Hepatocyte (in vitro differentiated cells): Measurements from ENCODE around the gene ERICH4. TPM values are rescaled to one million over a fixed set of nuclear protein-coding genes. Genes with fewer than 3 reads are reported as not detected.

ENCODE experiments used
- DNase-seq: peaks from one replicate; pipeline ENCODE4 v3.0.0-alpha.2; 2016; ENCODE audit warnings: low spot score
- H2AFZ ChIP-seq: fragments of 200-600 bp; sonication (generic); 2 replicates; pipeline ENCODE4 v1.6.0; 2016; ENCODE audit warnings: antibody characterized with exemption, mild to moderate bottlenecking
- H3K27ac ChIP-seq: fragments of 200-600 bp; sonication (generic); 2 replicates; pipeline ENCODE4 v1.5.1; 2016; ENCODE audit warnings: mild to moderate bottlenecking
- H3K27me3 ChIP-seq: fragments of 200-600 bp; sonication (generic); 2 replicates; pipeline ENCODE4 v1.6.1; 2016
- H3K36me3 ChIP-seq: fragments of 200-600 bp; sonication (generic); replicated peaks from 2 replicates; pipeline ENCODE4 v1.5.1; 2016; ENCODE audit warnings: low read depth; ENCODE audit not compliant: insufficient read depth
- H3K4me1 ChIP-seq: fragments of 200-600 bp; sonication (generic); 2 replicates; pipeline ENCODE4 v1.5.1; 2016; ENCODE audit warnings: mild to moderate bottlenecking, moderate library complexity; ENCODE audit not compliant: insufficient read depth
- H3K4me2 ChIP-seq: fragments of 200-600 bp; sonication (generic); 2 replicates; pipeline ENCODE4 v1.6.0; 2016
- H3K4me3 ChIP-seq: fragments of 200-600 bp; sonication (generic); 2 replicates; pipeline ENCODE4 v1.5.1; 2016; ENCODE audit warnings: mild to moderate bottlenecking
- H3K79me2 ChIP-seq: fragments of 200-600 bp; sonication (generic); 2 replicates; pipeline ENCODE4 v1.6.0; 2017; ENCODE audit warnings: mild to moderate bottlenecking
- H3K9me2 ChIP-seq: fragments of 200-600 bp; sonication (generic); replicated peaks from 2 replicates; pipeline ENCODE4 v1.6.0; 2017; ENCODE audit warnings: mild to moderate bottlenecking; ENCODE audit not compliant: insufficient read depth
- H3K9me3 ChIP-seq: fragments of 200-600 bp; sonication (generic); 2 replicates; pipeline ENCODE4 v1.5.1; 2016; ENCODE audit warnings: low read depth, mild to moderate bottlenecking
- H4K20me1 ChIP-seq: fragments of 200-600 bp; sonication (generic); 2 replicates; pipeline ENCODE4 v1.6.0; 2016; ENCODE audit warnings: mild to moderate bottlenecking; ENCODE audit not compliant: insufficient read depth, poor library complexity, severe bottlenecking
- EZH2 ChIP-seq: fragments of 200-600 bp; sonication (generic); IDR thresholded peaks from 2 replicates; pipeline ENCODE4 v1.6.1; 2016; ENCODE audit warnings: antibody characterized with exemption, mild to moderate bottlenecking, borderline replicate concordance
- EZH2phosphoT487 ChIP-seq: fragments of 200-600 bp; sonication (generic); IDR thresholded peaks from one replicate; pipeline ENCODE4 v1.6.1; 2018; ENCODE audit warnings: antibody characterized with exemption, mild to moderate bottlenecking, low read depth, moderate library complexity; ENCODE audit not compliant: unreplicated experiment, severe bottlenecking
- WGBS: methylation state at CpG from one replicate; pipeline ENCODE4 v1.1.6; 2016; ENCODE audit warnings: low lambda C conversion rate; ENCODE audit errors: missing lambda C conversion rate; 5-methylcytosine and 5-hydroxymethylcytosine counted together
- polyA plus RNA-seq: library from polyadenylated mRNA; unstranded; fragments of >200 nt; fragmentation: Nextera tagmentation; extraction: Ambion mirVana; gene quantifications from 2 replicates; pipeline ENCODE4 v1.2.1, GENCODE V29; 2016
- total RNA-seq: library from RNA; depleted of rRNA; stranded (reverse); fragments of >200 nt; gene quantifications from 2 replicates; pipeline ENCODE4 v1.2.3, GENCODE V29; 2014
- TF ChIP-seq, protein P1 (sequence below): fragments of 200-600 bp; sonication (generic); IDR thresholded peaks from 2 replicates; pipeline ENCODE4 v1.5.1; 2016; ENCODE audit warnings: antibody characterized with exemption, mild to moderate bottlenecking; ENCODE audit not compliant: poor library complexity

The ERICH4 gene
- total and polyA plus RNA-seq, 2 experiments from 2014 or later: 2.3 to 4.3 TPM

DNA sequence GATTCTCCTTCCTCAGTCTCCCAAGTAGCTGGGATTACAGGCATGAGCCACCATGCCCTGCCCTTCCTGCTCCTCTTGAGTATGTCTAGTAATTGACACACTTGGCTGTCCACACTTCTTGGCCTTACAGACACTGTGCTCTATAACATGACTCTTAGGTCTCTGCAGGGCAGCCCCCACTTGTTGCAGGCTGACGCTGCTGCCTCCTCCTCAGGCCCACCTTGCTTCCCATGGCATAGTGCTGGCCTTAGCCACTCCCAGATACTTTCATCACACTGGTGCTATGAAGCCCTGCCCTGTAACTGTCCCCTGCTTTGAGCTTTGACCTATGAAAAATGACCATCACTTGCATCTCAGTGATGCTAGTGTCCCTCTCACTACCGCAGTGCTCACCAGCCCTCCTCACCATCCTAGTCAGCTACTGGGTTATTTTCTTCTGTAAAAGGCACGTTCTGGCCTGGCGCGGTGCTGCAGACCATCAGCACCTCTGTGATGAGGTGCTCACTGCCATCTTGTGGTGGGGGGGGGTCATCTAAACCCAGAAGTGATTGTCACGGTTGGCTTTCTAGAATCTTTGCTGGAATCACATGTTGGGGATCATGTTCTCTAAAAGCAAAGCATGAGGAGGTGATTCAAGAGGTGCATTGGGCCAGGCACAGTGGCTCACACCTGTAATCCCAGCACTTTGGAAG, 9.8 kb downstream of the ERICH4 start:
- Histone ChIP-seq H3K9me2 (no peaks in the 10 kb centered on the region), H4K20me1 (no peaks in the 10 kb centered on the region), H3K9me3 (no peaks in the 10 kb centered on the region), H3K4me3 (no peak overlapping the region), H3K27ac (no peak overlapping the region), H3K4me2 (no peak overlapping the region), H3K79me2 (no peaks in the 10 kb centered on the region), H3K4me1 (no peaks in the 10 kb centered on the region), H3K27me3 (peaks cover 7% of the 10 kb centered on the region), H3K36me3 (no peaks in the 10 kb centered on the region), H2AFZ (no peak overlapping the region)
- TF ChIP-seq EZH2: no peak
- TF ChIP-seq EZH2phosphoT487: no peak
- TF ChIP-seq, protein P1, sequence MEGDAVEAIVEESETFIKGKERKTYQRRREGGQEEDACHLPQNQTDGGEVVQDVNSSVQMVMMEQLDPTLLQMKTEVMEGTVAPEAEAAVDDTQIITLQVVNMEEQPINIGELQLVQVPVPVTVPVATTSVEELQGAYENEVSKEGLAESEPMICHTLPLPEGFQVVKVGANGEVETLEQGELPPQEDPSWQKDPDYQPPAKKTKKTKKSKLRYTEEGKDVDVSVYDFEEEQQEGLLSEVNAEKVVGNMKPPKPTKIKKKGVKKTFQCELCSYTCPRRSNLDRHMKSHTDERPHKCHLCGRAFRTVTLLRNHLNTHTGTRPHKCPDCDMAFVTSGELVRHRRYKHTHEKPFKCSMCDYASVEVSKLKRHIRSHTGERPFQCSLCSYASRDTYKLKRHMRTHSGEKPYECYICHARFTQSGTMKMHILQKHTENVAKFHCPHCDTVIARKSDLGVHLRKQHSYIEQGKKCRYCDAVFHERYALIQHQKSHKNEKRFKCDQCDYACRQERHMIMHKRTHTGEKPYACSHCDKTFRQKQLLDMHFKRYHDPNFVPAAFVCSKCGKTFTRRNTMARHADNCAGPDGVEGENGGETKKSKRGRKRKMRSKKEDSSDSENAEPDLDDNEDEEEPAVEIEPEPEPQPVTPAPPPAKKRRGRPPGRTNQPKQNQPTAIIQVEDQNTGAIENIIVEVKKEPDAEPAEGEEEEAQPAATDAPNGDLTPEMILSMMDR: no peak
- no peak for DNase-seq
- 65% methylated on average over 6 of the region's 6 CpGs for WGBS

- H3K4me2 ChIP-seq: no peak overlapping the region
- 41% methylated on average over 2 of the region's 2 CpGs for WGBS
These were observed 13.0 kb downstream of the ERICH4 start for GRCh38 chr19:41455936-41456335.

GRCh38 chr19:41456342-41456918, 13.5 kb downstream of the ERICH4 start:
- Histone ChIP-seq H3K9me2 (no peaks in the 10 kb centered on the region), H3K4me2 (no peak overlapping the region), H3K36me3 (no peaks in the 10 kb centered on the region), H3K9me3 (no peaks in the 10 kb centered on the region), H3K4me1 (no peaks in the 10 kb centered on the region), H3K27ac (no peak overlapping the region), H3K27me3 (no peaks in the 10 kb centered on the region), H3K4me3 (no peak overlapping the region), H4K20me1 (no peaks in the 10 kb centered on the region), H3K79me2 (no peaks in the 10 kb centered on the region), H2AFZ (no peak overlapping the region)
- no peak for DNase-seq
- TF ChIP-seq EZH2 (no peak), EZH2phosphoT487 (no peak)
- TF ChIP-seq, protein P1: no peak
- 62% methylated on average over 7 of the region's 7 CpGs for WGBS

More at GRCh38 chr19:41455936-41456335, 13.0 kb downstream of the ERICH4 start:
- Histone ChIP-seq H3K79me2 (no peaks in the 10 kb centered on the region), H2AFZ (no peak overlapping the region), H3K9me2 (no peaks in the 10 kb centered on the region), H3K4me1 (no peaks in the 10 kb centered on the region), H3K27ac (no peak overlapping the region), H3K4me3 (no peak overlapping the region), H3K36me3 (no peaks in the 10 kb centered on the region), H3K9me3 (no peaks in the 10 kb centered on the region), H3K27me3 (no peaks in the 10 kb centered on the region), H4K20me1 (no peaks in the 10 kb centered on the region)
- no peak for TF ChIP-seq EZH2phosphoT487
- no peak for TF ChIP-seq EZH2
- TF ChIP-seq, protein P1: no peak
- no peak for DNase-seq
